IMR-90 (cell line): ENCODE results near the gene SNRNP200. TPM values are rescaled to one million over a fixed set of nuclear protein-coding genes. Genes with fewer than 3 reads are reported as not detected.
A peak's percentile ranks its signal among the peaks of the same experiment; 100 is the strongest.

Source experiments
- ATAC-seq: fragments of 200-7000 bp; cut with Tn5 transposase; 2 replicates; pipeline ENCODE4 v1.9.1; 2020; ENCODE audit warnings: low read depth, mild to moderate bottlenecking, moderate library complexity
- BruUV-seq: library from RNA; stranded (reverse); fragments of 400-500 nt; replicated peaks from 2 replicates; lab custom pipeline; 2021; lab: Mats Ljungman, UMichigan
- CTCF ChIA-PET: fragments of 300-600 bp; formaldehyde crosslinking; extraction: SDS; loops from one replicate; lab custom pipeline; 2021; ENCODE audit warnings: antibody characterized with exemption; lab: Yijun Ruan, JAX
- POLR2A ChIA-PET: fragments of 300-600 bp; sonication (Branson Sonifier 250); formaldehyde crosslinking; loops from one replicate; lab custom pipeline; 2022; ENCODE audit warnings: antibody characterized with exemption; ENCODE audit not compliant: unreplicated experiment; lab: Charles Lee
- DNase-seq: peaks from one replicate; pipeline ENCODE4 v3.0.0; 2013
- H2AFZ ChIP-seq: replicated peaks from 2 replicates; pipeline ENCODE3; 2013; ENCODE audit warnings: low read length, mild to moderate bottlenecking; ENCODE audit not compliant: poor library complexity
- H2AK5ac ChIP-seq: 2 replicates; pipeline ENCODE4 v1.6.1; 2013; ENCODE audit warnings: low read depth, low read length, inconsistent platforms
- H2AK9ac ChIP-seq: replicated peaks from 2 replicates; pipeline ENCODE3; 2013; ENCODE audit warnings: mild to moderate bottlenecking, low read depth, low read length, moderate library complexity; ENCODE audit not compliant: poor library complexity
- H2BK120ac ChIP-seq: 2 replicates; pipeline ENCODE4 v1.6.1; 2013; ENCODE audit warnings: low read depth, low read length, inconsistent platforms
- H2BK15ac ChIP-seq: 3 replicates; pipeline ENCODE4 v1.6.1; 2013; ENCODE audit warnings: low read depth, low read length, inconsistent platforms
- H2BK20ac ChIP-seq: 2 replicates; pipeline ENCODE4 v1.6.1; 2013; ENCODE audit warnings: low read depth, mild to moderate bottlenecking, inconsistent platforms, low read length, moderate library complexity
- H2BK5ac ChIP-seq: 2 replicates; pipeline ENCODE4 v1.6.1; 2013; ENCODE audit warnings: mild to moderate bottlenecking, low read depth, low read length, inconsistent platforms; ENCODE audit not compliant: poor library complexity, severe bottlenecking
- H3K14ac ChIP-seq: replicated peaks from 2 replicates; pipeline ENCODE4 v1.6.1; 2013; ENCODE audit warnings: low read depth, low read length, inconsistent platforms
- H3K18ac ChIP-seq: 2 replicates; pipeline ENCODE4 v1.6.1; 2013; ENCODE audit warnings: low read depth, low read length, control low read depth
- H3K23ac ChIP-seq: 2 replicates; pipeline ENCODE4 v1.6.1; 2013; ENCODE audit warnings: low read depth, low read length, inconsistent platforms
- H3K27ac ChIP-seq: 2 replicates; pipeline ENCODE4 v1.5.1; 2013; ENCODE audit warnings: mild to moderate bottlenecking, control low read depth, low read length; ENCODE audit not compliant: insufficient read depth
- H3K27me3 ChIP-seq: 2 replicates; pipeline ENCODE4 v1.6.1; 2013; ENCODE audit warnings: low read length; ENCODE audit not compliant: control insufficient read depth, insufficient read depth
- H3K36me3 ChIP-seq: 2 replicates; pipeline ENCODE4 v1.6.1; 2013; ENCODE audit warnings: low read length, mixed read lengths; ENCODE audit not compliant: control insufficient read depth, insufficient read depth
- H3K4ac ChIP-seq: 2 replicates; pipeline ENCODE4 v1.6.1; 2013; ENCODE audit warnings: low read depth, low read length, inconsistent platforms
- H3K4me1 ChIP-seq: 2 replicates; pipeline ENCODE4 v1.6.1; 2013; ENCODE audit warnings: low read length, mixed read lengths; ENCODE audit not compliant: control insufficient read depth, insufficient read depth
- H3K4me2 ChIP-seq: 2 replicates; pipeline ENCODE4 v1.6.1; 2013; ENCODE audit warnings: low read depth, mild to moderate bottlenecking, control low read depth, low read length, moderate library complexity
- H3K4me3 ChIP-seq: 2 replicates; pipeline ENCODE4 v1.5.1; 2013; ENCODE audit warnings: low read depth, mild to moderate bottlenecking, control low read depth, low read length, moderate library complexity; ENCODE audit not compliant: insufficient read depth
- H3K56ac ChIP-seq: 2 replicates; pipeline ENCODE4 v1.6.1; 2013; ENCODE audit warnings: low read length, inconsistent platforms; ENCODE audit not compliant: insufficient read depth; ENCODE audit errors: extremely low read depth
- H3K79me1 ChIP-seq, 2 experiments: 2 replicates each; pipeline ENCODE4 v1.6.1; 2013; ENCODE audit warnings: low read length in 2 of 2, inconsistent platforms in 1 of 2, low read depth in 1 of 2
- H3K9ac ChIP-seq: 2 replicates; pipeline ENCODE4 v1.6.1; 2013; ENCODE audit warnings: low read depth, low read length, control low read depth
- H3K9me1 ChIP-seq: 2 replicates; pipeline ENCODE4 v1.6.1; 2013; ENCODE audit warnings: low read length, inconsistent platforms; ENCODE audit not compliant: insufficient read depth
- H3K9me3 ChIP-seq: 2 replicates; pipeline ENCODE4 v1.6.1; 2013; ENCODE audit warnings: low read length; ENCODE audit not compliant: control insufficient read depth, insufficient read depth
- H4K20me1 ChIP-seq: 2 replicates; pipeline ENCODE4 v1.6.1; 2013; ENCODE audit warnings: low read length, inconsistent platforms; ENCODE audit not compliant: insufficient read depth
- H4K5ac ChIP-seq: 2 replicates; pipeline ENCODE4 v1.6.1; 2013; ENCODE audit warnings: mild to moderate bottlenecking, low read depth, low read length, control low read depth
- H4K8ac ChIP-seq, 2 experiments: 2 replicates each; pipeline ENCODE4 v1.6.1; 2013; ENCODE audit warnings: low read depth in 2 of 2, low read length in 2 of 2, control low read depth in 1 of 2, inconsistent platforms in 1 of 2
- H4K91ac ChIP-seq: 2 replicates; pipeline ENCODE4 v1.6.1; 2013; ENCODE audit warnings: low read depth, low read length, inconsistent platforms; ENCODE audit not compliant: insufficient read depth
- BHLHE40 ChIP-seq: fragments of 150-350 bp; IDR thresholded peaks from 2 replicates; pipeline ENCODE4 v1.6.1; 2016; ENCODE audit warnings: mild to moderate bottlenecking, low read depth, low read length
- CHD1 ChIP-seq: IDR thresholded peaks from 2 replicates; pipeline ENCODE4 v1.6.1; 2012; ENCODE audit warnings: low read depth, low read length, improper control_type of control experiment
- FOS ChIP-seq: fragments of 150-350 bp; IDR thresholded peaks from 2 replicates; pipeline ENCODE4 v1.6.1; 2016; ENCODE audit warnings: low read depth, low read length
- MAFK ChIP-seq: IDR thresholded peaks from 2 replicates; pipeline ENCODE4 v1.6.1; 2012; ENCODE audit warnings: low read depth, low read length, improper control_type of control experiment
- MXI1 ChIP-seq: IDR thresholded peaks from 2 replicates; pipeline ENCODE4 v1.6.1; 2012; ENCODE audit warnings: low read depth, mild to moderate bottlenecking, low read length, moderate library complexity, borderline replicate concordance
- RAD21 ChIP-seq: IDR thresholded peaks from 2 replicates; pipeline ENCODE4 v1.6.1; 2012; ENCODE audit warnings: low read length, improper control_type of control experiment
- RCOR1 ChIP-seq: IDR thresholded peaks from 2 replicates; pipeline ENCODE4 v1.6.1; 2012; ENCODE audit warnings: mild to moderate bottlenecking, low read length, improper control_type of control experiment; ENCODE audit not compliant: insufficient replicate concordance
- SMC3 ChIP-seq: fragments of 150-350 bp; IDR thresholded peaks from 2 replicates; pipeline ENCODE4 v1.6.1; 2016; ENCODE audit warnings: low read depth, mild to moderate bottlenecking, antibody characterized with exemption, low read length, moderate library complexity
- WGBS, 2 experiments: methylation state at CpG; one replicate each; pipeline versions ENCODE4 v1.1.5 to v1.1.7; 2013; ENCODE audit warnings: missing lambda C conversion rate in 2 of 2; ENCODE audit not compliant: insufficient read length in 1 of 2; ENCODE audit errors: extremely low coverage in 2 of 2; 5-methylcytosine and 5-hydroxymethylcytosine counted together
- dilution Hi-C: fragments of 300-500 bp; cut with HindIII; formaldehyde crosslinking; loops from one replicate; pipeline ENCODE4 v1.14.3; 2018; ENCODE audit warnings: low sequenced_read_pairs; ENCODE audit not compliant: unreplicated experiment
- in situ Hi-C: fragments of 300-500 bp; cut with MboI; formaldehyde crosslinking; loops from 3 replicates; pipeline ENCODE4 v1.14.3; 2019; ENCODE audit warnings: low sequenced_read_pairs, inconsistent platforms, mixed read lengths
- intact Hi-C: fragments of 100-400 bp; cut with micrococcal nuclease; formaldehyde crosslinking; loops from 2 replicates; pipeline ENCODE4 v1.10.0; 2022
- polyA plus RNA-seq, 3 experiments: library from polyadenylated mRNA; depleted of rRNA; stranded (reverse); fragments of >200 nt; gene quantifications; 2 replicates each; pipeline ENCODE4 v1.2.3, GENCODE V29; 2012; ENCODE audit warnings: low replicate concordance in 1 of 3
- total RNA-seq: library from RNA; depleted of rRNA; stranded (reverse); fragments of >200 nt; gene quantifications from 2 replicates; pipeline ENCODE4 v1.2.3, GENCODE V29; 2012
- TF ChIP-seq, protein P1 (sequence below): fragments of 150-350 bp; IDR thresholded peaks from 2 replicates; pipeline ENCODE4 v1.6.1; 2016; ENCODE audit warnings: low read depth, mild to moderate bottlenecking, low read length, moderate library complexity, borderline replicate concordance
- TF ChIP-seq, protein P2 (sequence below): conservative IDR thresholded peaks from 2 replicates; pipeline ENCODE4 v1.5.1; 2012; ENCODE audit warnings: mild to moderate bottlenecking, low read depth, low read length, improper control_type of control experiment

The SNRNP200 gene
- total and polyA plus RNA-seq, 2 of the 4 experiments (the other 2 are of a cell fraction): 44.1 to 108 TPM

DNA sequence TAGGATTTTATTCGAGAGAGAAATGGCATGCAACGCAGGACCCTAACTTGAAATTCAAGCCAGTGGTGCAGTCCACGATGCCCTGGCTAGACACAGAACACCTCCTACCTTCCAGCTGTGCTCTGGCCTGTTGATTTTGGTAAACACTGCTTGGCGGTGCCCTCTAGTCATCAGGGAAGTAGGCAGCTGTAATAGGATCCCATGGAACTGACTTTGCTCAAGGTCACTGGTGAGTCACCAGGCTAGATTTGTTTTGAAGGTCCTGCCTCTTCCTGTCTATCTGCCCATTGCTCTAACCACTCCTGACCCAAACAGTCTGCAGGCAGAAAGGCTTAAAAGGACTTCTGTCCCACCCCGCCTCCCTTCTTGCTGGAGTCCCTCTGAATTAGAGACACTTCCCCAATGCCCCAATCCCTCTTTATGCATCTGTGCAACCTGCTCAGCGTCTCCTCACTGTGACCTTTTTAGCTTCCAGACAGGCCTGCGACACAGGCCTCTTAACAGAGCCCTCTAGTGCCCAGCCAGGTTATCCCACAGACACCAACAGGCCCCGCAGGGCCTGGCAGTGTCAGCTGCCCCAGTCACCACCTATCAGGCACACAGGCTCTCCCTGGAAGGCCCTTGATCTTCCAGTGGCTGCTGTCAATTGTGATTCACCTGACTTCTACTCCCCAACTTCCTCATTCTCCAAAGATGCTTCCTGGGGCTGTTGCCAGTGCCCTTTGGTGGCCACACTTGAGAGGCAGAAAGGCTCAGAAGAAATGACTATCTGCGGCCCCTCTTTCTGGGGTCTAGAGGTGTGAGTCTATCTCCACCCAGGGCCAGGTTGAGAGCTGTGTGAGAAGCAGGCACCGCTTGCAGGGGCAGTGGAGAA is 44.7 kb downstream of the SNRNP200 start (continued):
- TF ChIP-seq, protein P1, sequence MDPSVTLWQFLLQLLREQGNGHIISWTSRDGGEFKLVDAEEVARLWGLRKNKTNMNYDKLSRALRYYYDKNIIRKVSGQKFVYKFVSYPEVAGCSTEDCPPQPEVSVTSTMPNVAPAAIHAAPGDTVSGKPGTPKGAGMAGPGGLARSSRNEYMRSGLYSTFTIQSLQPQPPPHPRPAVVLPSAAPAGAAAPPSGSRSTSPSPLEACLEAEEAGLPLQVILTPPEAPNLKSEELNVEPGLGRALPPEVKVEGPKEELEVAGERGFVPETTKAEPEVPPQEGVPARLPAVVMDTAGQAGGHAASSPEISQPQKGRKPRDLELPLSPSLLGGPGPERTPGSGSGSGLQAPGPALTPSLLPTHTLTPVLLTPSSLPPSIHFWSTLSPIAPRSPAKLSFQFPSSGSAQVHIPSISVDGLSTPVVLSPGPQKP: no peak
- TF ChIP-seq CHD1: no peak

DNA sequence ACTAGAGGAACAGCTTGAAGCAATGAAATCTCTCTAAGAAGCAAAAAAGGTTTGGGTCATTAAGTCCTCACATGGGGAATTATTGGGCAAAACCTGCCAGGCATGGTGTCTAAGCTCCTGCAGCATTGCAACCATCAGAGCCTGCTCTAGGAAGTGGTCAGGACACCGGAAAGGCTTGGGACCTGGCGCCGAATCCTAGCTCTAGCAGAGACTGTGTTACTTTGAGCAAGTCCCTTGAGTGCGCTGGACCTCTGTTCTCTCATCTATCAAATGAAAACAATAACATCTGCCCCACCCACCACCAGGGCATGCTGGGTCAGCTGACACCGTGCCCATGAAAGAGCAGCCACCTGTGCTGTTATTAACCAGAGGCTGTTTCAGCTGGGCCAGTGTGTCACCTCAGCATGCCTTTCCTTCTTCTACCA is 45.8 kb downstream of the SNRNP200 start:
- peaks cover 14% of the 10 kb centered on the region for H3K36me3 ChIP-seq
- ChIA-PET CTCF (no interaction called here), POLR2A (no interaction called here)
- in situ Hi-C loops (loop anchor here (25.0 kb wide), 1 partner anchor 247 kb away; no protein-coding TSS in a partner anchor), intact Hi-C loops (no loop called here), dilution Hi-C loops (no loop called here)
- no peak overlapping the region for H4K8ac ChIP-seq
- H4K20me1 ChIP-seq: peaks cover 47% of the 10 kb centered on the region
- H3K79me1 ChIP-seq: peaks cover 41 to 74% of the 10 kb centered on the region in 2 experiments
- H2BK20ac ChIP-seq: no peak overlapping the region
- H4K5ac ChIP-seq: no peak overlapping the region
- peaks cover 25% of the 10 kb centered on the region for H3K4me1 ChIP-seq
- H3K4me2 ChIP-seq: no peak overlapping the region
- no peak for DNase-seq
- peak overlapping the region; percentile 30 for H2BK5ac ChIP-seq
- H2BK15ac ChIP-seq: no peak overlapping the region
- WGBS, 2 experiments: 100% methylated on average over 3 of the region's 5 CpGs; no CpG with 5 or more reads in 1 of the 2 experiments
- H3K18ac ChIP-seq: no peak overlapping the region
- no peak overlapping the region for H4K91ac ChIP-seq
- no peak overlapping the region; the same call in 1 of the 2 replicates for H2BK120ac ChIP-seq
- H3K9me1 ChIP-seq: peaks cover 29% of the 10 kb centered on the region
- H3K14ac ChIP-seq: no peak overlapping the region
- BruUV-seq: no TSS peak
- no peak overlapping the region for H3K23ac ChIP-seq
- H3K9me3 ChIP-seq: no peaks in the 10 kb centered on the region
- H3K56ac ChIP-seq: no peak overlapping the region
- no peak overlapping the region for H2AK9ac ChIP-seq
- peak overlapping the region; percentile 68 for H2AK5ac ChIP-seq
- TF ChIP-seq MXI1: no peak
- TF ChIP-seq, protein P1: no peak
- TF ChIP-seq, protein P2, sequence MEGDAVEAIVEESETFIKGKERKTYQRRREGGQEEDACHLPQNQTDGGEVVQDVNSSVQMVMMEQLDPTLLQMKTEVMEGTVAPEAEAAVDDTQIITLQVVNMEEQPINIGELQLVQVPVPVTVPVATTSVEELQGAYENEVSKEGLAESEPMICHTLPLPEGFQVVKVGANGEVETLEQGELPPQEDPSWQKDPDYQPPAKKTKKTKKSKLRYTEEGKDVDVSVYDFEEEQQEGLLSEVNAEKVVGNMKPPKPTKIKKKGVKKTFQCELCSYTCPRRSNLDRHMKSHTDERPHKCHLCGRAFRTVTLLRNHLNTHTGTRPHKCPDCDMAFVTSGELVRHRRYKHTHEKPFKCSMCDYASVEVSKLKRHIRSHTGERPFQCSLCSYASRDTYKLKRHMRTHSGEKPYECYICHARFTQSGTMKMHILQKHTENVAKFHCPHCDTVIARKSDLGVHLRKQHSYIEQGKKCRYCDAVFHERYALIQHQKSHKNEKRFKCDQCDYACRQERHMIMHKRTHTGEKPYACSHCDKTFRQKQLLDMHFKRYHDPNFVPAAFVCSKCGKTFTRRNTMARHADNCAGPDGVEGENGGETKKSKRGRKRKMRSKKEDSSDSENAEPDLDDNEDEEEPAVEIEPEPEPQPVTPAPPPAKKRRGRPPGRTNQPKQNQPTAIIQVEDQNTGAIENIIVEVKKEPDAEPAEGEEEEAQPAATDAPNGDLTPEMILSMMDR: no peak
- no peak for TF ChIP-seq SMC3
- TF ChIP-seq RCOR1: no peak
- TF ChIP-seq FOS: no peak
- no peak for TF ChIP-seq CHD1
- TF ChIP-seq BHLHE40: no peak
- no peak for TF ChIP-seq RAD21
- TF ChIP-seq MAFK: no peak
- H2AFZ ChIP-seq: no peak overlapping the region
- peak overlapping the region; percentile 52; the same call in 1 of the 2 replicates for H3K27ac ChIP-seq
- no peak for ATAC-seq
- peak overlapping the region; percentile 63; the same call in 1 of the 2 replicates for H3K4ac ChIP-seq
- no peak overlapping the region for H3K9ac ChIP-seq
- no peaks in the 10 kb centered on the region for H3K27me3 ChIP-seq
- H3K4me3 ChIP-seq: no peak overlapping the region
